GM21390 (cell line): ENCODE data around the gene NTMT1.
"Not testable (repeated sequence)": the region's sequence is repeated elsewhere in the genome, so short reads cannot be mapped to it uniquely, and the experiment has no call there.

Source experiments
- ATAC-seq: cut with Tn5 transposase; IDR thresholded peaks from one replicate; pipeline ENCODE4 v1.9.1; 2021; ENCODE audit not compliant: unreplicated experiment

NTMT1 gene

GRCh38 chr9:129635099-129636065, 9.4 kb downstream of the NTMT1 start:
- no peak for ATAC-seq

GRCh38 chr9:129636343-129636742, 10.4 kb downstream of the NTMT1 start:
- not testable (repeated sequence) for ATAC-seq

GRCh38 chr9:129637102-129637501, 11.1 kb downstream of the NTMT1 start:
- no peak for ATAC-seq

GRCh38 chr9:129637673-129638439, 11.9 kb downstream of the NTMT1 start:
- ATAC-seq: no peak

GRCh38 chr9:129639034-129639630, 13.2 kb downstream of the NTMT1 start:
- ATAC-seq: no peak

GRCh38 chr9:129639756-129640085, 13.8 kb downstream of the NTMT1 start:
- no peak for ATAC-seq

- ATAC-seq: no peak
Measured at GRCh38 chr9:129640086-129640870, 14.3 kb downstream of the NTMT1 start.

- peak; percentile 5 for ATAC-seq
Measured at GRCh38 chr9:129640871-129641749, 15.1 kb downstream of the NTMT1 start.

- ATAC-seq: peak; percentile 92
Measured at GRCh38 chr9:129641750-129642585, 16.0 kb downstream of the NTMT1 start, which contains the start of gene ASB6. Gene ASB6, minus strand, starts transcription at chr9:129642151. Its CDS starts 152 bp downstream, at chr9:129641999.

GRCh38 chr9:129643706-129644105, 17.7 kb downstream of the NTMT1 start:
- no peak for ATAC-seq

GRCh38 chr9:129644365-129644764, 18.4 kb downstream of the NTMT1 start:
- ATAC-seq: no peak

GRCh38 chr9:129644902-129645301, 18.9 kb downstream of the NTMT1 start:
- no peak for ATAC-seq

GRCh38 chr9:129646252-129646651, 20.3 kb downstream of the NTMT1 start:
- ATAC-seq: no peak

GRCh38 chr9:129646654-129647053, 20.7 kb downstream of the NTMT1 start:
- ATAC-seq: no peak

- ATAC-seq: no peak
Measured at GRCh38 chr9:129647635-129648034, 21.7 kb downstream of the NTMT1 start.

- no peak for ATAC-seq
Measured at GRCh38 chr9:129648092-129648763, 22.3 kb downstream of the NTMT1 start.

- ATAC-seq: no peak
Measured at GRCh38 chr9:129648764-129649115, 22.8 kb downstream of the NTMT1 start.
